Colonic mucosa (tissue), 4 donors: ENCODE measurements around the gene NFYB. TPM values are rescaled to one million over a fixed set of nuclear protein-coding genes. Genes with fewer than 3 reads are reported as not detected.

Experiments used
- DNase-seq: peaks from one replicate; pipeline ENCODE4 v3.0.0-alpha.2; 2020
- H3K27ac ChIP-seq: fragments of 200-600 bp; one replicate; pipeline ENCODE4 v1.8.0; 2021
- H3K27me3 ChIP-seq: fragments of 200-600 bp; one replicate; pipeline ENCODE4 v1.8.0; 2021
- H3K36me3 ChIP-seq: fragments of 200-600 bp; one replicate; pipeline ENCODE4 v1.8.0; 2021
- H3K4me1 ChIP-seq: fragments of 200-600 bp; one replicate; pipeline ENCODE4 v1.8.0; 2021; ENCODE audit warnings: mild to moderate bottlenecking
- H3K4me3 ChIP-seq: fragments of 200-600 bp; one replicate; pipeline ENCODE4 v1.8.0; 2021
- H3K9ac ChIP-seq, 2 donors: one replicate each; pipeline ENCODE4 v1.7.0; 2013; ENCODE audit warnings: control low read depth in 2 of 2, low read depth in 2 of 2, low read length in 2 of 2
- H3K9me3 ChIP-seq: fragments of 200-600 bp; one replicate; pipeline ENCODE4 v1.8.0; 2021
- intact Hi-C: fragments of 100-400 bp; cut with DNase I; formaldehyde crosslinking; loops from one replicate; pipeline ENCODE4 v1.14.1; 2022
- total RNA-seq, 2 donors: library from RNA; stranded (reverse); fragmentation: NEBNext Ultra II Directional in 1 of 2; extraction: Animal tissue kit (Norgen Biotek cat#: 25700) in 1 of 2; gene quantifications; one replicate each; pipeline ENCODE4 v1.2.1, GENCODE V29; 2021
- TF ChIP-seq, protein P1 (sequence below): fragments of 200-600 bp; IDR thresholded peaks from one replicate; pipeline ENCODE4 v1.8.0; 2022; ENCODE audit warnings: antibody characterized with exemption, mild to moderate bottlenecking
- donor health status: healthy.
- donor health status: DM: no; HTN: no; CAD: no.
- donor health status: DM: no; HTN: no; CAD: no.

The NFYB gene
- total RNA-seq, 2 donors from 2014 or later = 15.6 to 19.8 TPM

DNA sequence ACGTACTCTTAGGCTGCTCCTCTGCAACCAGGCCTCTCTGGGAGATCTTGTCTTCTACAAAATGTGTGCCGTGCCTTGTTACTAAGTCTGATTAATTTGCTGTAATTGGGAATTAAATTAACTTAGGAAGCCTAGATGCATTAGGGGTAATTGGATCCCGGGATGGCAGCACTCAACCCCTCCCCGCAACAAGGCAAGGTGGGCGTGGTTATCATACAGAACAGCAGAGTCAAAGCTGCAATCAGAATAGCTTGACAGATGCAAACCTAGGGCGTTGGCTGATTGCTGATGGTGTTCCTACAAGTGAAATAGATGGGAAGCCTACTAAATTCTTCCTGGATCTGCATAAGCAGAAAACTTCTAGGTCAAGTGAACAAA, 34.5 kb upstream of the NFYB start:
- no peak for DNase-seq
- Histone ChIP-seq H3K9ac (no peak overlapping the region), H3K27me3 (no peaks in the 10 kb centered on the region), H3K4me1 (no peaks in the 10 kb centered on the region), H3K9me3 (no peaks in the 10 kb centered on the region), H3K4me3 (no peak overlapping the region), H3K27ac (no peak overlapping the region), H3K36me3 (no peaks in the 10 kb centered on the region)
- intact Hi-C loops = no loop called here
- TF ChIP-seq, protein P1, sequence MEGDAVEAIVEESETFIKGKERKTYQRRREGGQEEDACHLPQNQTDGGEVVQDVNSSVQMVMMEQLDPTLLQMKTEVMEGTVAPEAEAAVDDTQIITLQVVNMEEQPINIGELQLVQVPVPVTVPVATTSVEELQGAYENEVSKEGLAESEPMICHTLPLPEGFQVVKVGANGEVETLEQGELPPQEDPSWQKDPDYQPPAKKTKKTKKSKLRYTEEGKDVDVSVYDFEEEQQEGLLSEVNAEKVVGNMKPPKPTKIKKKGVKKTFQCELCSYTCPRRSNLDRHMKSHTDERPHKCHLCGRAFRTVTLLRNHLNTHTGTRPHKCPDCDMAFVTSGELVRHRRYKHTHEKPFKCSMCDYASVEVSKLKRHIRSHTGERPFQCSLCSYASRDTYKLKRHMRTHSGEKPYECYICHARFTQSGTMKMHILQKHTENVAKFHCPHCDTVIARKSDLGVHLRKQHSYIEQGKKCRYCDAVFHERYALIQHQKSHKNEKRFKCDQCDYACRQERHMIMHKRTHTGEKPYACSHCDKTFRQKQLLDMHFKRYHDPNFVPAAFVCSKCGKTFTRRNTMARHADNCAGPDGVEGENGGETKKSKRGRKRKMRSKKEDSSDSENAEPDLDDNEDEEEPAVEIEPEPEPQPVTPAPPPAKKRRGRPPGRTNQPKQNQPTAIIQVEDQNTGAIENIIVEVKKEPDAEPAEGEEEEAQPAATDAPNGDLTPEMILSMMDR = no peak

DNA sequence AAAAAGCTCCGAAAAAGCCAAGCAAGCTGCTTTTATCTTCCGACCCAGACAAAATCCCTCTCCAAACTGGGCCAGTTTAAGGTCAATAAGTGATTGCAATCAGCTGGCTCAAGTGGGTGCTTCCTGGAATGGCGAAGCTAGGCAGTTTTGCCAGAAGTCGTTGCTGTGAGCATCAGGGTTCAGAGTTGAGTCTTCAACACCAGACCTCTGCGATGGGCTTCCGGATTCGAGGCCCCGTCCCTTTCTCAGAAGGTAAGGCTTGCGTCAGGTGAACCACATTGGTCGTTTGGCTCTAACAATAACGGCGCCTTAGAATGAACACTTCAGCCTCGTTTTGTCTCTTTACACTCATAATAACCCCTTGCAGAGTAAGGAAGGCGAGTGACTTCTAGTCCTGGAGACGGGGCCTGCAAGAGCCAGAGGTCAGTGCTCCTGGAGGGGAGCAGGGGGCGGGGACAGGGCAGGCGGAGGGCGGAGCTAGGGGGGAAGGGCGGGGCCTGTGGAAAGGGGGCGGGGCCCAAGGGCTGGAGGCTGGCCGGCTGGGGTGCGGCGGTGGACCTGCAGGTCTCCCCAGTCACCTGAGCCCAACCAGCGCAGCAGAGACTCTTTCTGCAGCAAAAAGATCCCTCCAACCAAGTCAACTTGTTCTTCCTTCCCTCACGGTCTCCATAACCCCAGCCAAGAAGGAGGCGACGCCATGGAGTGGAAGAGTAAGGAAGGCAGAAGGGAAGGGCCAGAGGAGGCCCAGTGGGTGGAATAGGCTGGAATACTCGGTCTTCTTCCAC, 34.0 kb upstream of the NFYB start:
- Histone ChIP-seq H3K36me3 (no peaks in the 10 kb centered on the region), H3K4me1 (no peaks in the 10 kb centered on the region), H3K27ac (no peak overlapping the region), H3K4me3 (no peak overlapping the region), H3K9me3 (no peaks in the 10 kb centered on the region), H3K27me3 (no peaks in the 10 kb centered on the region), H3K9ac (no peak overlapping the region)
- DNase-seq = no peak
- TF ChIP-seq, protein P1 = no peak
- intact Hi-C loops = no loop called here

DNA sequence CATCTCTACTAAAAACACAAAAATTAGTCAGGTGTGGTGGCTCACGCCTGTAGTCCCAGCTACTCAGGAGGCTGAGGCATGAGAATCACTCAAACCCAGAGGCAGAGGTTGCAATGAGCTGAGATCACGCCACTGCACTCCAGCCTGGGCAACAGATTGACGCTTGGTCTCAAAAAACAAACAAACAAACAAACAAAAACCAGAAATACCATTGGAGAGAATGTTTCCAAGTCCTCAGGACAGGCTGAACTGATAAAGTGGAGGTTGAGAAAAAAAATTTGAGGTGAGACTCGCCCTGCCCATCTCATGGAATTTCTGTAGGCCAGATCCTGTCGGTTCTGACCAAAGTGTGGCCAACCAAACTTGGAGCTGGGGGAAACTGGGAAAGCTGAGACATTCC, 30.6 kb upstream of the NFYB start:
- intact Hi-C loops = no loop called here
- no peaks in the 10 kb centered on the region for H3K9me3 ChIP-seq
- no peak overlapping the region for H3K27ac ChIP-seq
- H3K4me1 ChIP-seq = no peaks in the 10 kb centered on the region
- H3K4me3 ChIP-seq = no peak overlapping the region
- no peaks in the 10 kb centered on the region for H3K27me3 ChIP-seq
- TF ChIP-seq, protein P1 = no peak
- H3K9ac ChIP-seq = no peak overlapping the region
- no peak for DNase-seq
- H3K36me3 ChIP-seq = no peaks in the 10 kb centered on the region

DNA sequence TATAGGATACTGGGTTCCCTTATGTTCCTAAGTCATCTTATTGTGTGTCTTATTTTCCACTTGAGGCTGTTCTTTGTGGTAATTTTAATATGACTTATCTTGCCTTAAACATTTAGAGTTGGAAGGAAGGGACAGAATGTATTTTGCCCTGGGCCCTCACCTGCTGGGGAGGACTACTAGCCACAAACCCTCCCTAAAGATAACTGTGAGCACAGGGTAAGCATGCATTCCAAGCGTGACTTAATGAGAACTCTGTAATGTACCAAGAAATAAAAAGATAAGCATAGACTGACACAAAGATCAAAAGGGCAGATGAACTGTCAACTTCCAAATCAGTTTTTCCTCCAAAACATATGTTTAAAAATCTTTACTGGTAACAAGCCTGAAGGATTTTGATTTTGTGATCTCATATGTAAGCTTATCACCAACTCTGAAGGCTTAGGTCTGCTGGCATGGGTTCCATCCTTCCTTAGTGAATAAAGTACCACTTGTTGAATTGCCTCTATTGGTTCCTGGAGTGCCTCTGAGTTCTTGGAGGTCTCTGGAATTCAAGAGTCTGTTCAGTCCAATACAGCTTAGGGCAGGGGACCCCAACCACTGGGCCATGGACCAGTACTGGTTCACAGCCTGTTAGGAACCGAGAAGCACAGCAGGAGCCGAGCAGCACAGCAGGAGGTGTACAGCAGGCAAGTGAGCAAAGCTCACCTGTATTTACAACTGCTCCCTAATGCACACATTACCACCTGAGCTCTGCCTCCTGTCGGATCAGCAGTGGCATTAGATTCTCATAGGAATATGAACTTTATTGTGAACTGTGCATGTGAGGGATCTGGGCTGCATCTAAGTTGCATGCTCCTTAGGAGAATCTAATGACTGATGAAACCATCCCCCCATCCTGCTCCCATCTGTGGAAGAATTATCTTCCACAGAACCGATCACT, 29.8 kb upstream of the NFYB start:
- TF ChIP-seq, protein P1 = no peak
- DNase-seq = no peak
- H3K36me3 ChIP-seq = no peaks in the 10 kb centered on the region
- no peaks in the 10 kb centered on the region for H3K9me3 ChIP-seq
- no peak overlapping the region for H3K9ac ChIP-seq
- no peak overlapping the region for H3K27ac ChIP-seq
- H3K4me3 ChIP-seq = no peak overlapping the region
- intact Hi-C loops = no loop called here
- H3K27me3 ChIP-seq = no peaks in the 10 kb centered on the region
- no peaks in the 10 kb centered on the region for H3K4me1 ChIP-seq

DNA sequence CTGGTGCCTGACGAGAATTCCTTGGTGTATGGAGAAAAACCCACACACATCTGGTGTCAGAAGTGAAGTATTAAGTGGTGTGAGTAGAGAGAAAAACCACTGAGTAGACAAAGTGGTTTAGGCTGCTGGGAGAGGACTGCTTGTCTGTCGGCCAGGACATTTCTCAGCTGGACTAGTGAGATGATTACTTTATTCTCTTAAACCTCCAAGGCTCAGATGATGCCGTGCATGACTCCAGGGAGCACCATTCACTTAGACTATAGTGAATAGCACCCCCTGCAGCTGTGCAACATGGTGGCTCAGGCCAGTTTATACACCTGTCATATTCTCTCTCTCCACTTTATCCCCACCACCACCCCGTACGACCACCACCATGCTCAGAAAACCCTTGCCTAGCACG, 28.5 kb upstream of the NFYB start:
- H3K27me3 ChIP-seq = no peaks in the 10 kb centered on the region
- intact Hi-C loops = no loop called here
- TF ChIP-seq, protein P1 = no peak
- DNase-seq = no peak
- H3K4me1 ChIP-seq = no peaks in the 10 kb centered on the region
- no peaks in the 10 kb centered on the region for H3K9me3 ChIP-seq
- H3K4me3 ChIP-seq = no peak overlapping the region
- no peaks in the 10 kb centered on the region for H3K36me3 ChIP-seq
- no peak overlapping the region for H3K9ac ChIP-seq
- H3K27ac ChIP-seq = no peak overlapping the region
